Naive B cell (primary cell): ENCODE measurements around the gene NRG2. TPM values are rescaled to one million over a fixed set of nuclear protein-coding genes. Genes with fewer than 3 reads are reported as not detected.

Source experiments
- ATAC-seq, 2 donors: fragments of 150-1000 bp; cut with Tn5 transposase; 2 replicates each; pipeline ENCODE4 v1.10.0; 2021; ENCODE audit warnings: low read depth in 2 of 2, mild to moderate bottlenecking in 2 of 2, moderate library complexity in 2 of 2
- DNase-seq: peaks from one replicate; pipeline ENCODE4 v3.0.0; 2022
- H3K27ac Mint-ChIP-seq, 6 donors: one replicate each; pipeline ENCODE4 v1.8.0; 2020 to 2022; ENCODE audit warnings: mild to moderate bottlenecking in 6 of 6, mixed read lengths in 6 of 6, moderate library complexity in 5 of 6, inconsistent platforms in 2 of 6
- H3K27me3 Mint-ChIP-seq, 3 donors: one replicate each; pipeline ENCODE4 v1.8.0; 2021 to 2022; ENCODE audit warnings: mixed read lengths in 3 of 3, mild to moderate bottlenecking in 1 of 3
- H3K36me3 Mint-ChIP-seq, 2 donors: one replicate each; pipeline ENCODE4 v1.8.0; 2020 to 2022; ENCODE audit warnings: mixed read lengths in 2 of 2, inconsistent platforms in 1 of 2, mild to moderate bottlenecking in 1 of 2
- H3K4me1 Mint-ChIP-seq, 3 donors: one replicate each; pipeline ENCODE4 v1.8.0; 2020 to 2022; ENCODE audit warnings: mixed read lengths in 3 of 3, inconsistent platforms in 1 of 3, mild to moderate bottlenecking in 1 of 3, moderate library complexity in 1 of 3
- H3K4me3 Mint-ChIP-seq, 8 donors: one replicate each; pipeline ENCODE4 v1.8.0; 2020 to 2022; ENCODE audit warnings: mild to moderate bottlenecking in 8 of 8, mixed read lengths in 8 of 8, moderate library complexity in 8 of 8, inconsistent platforms in 2 of 8
- H3K9me3 Mint-ChIP-seq, 7 donors: one replicate each; pipeline ENCODE4 v1.8.0; 2020 to 2022; ENCODE audit warnings: mixed read lengths in 7 of 7, mild to moderate bottlenecking in 5 of 7, inconsistent platforms in 2 of 7, moderate library complexity in 1 of 7
- polyA plus RNA-seq, 6 donors: library from polyadenylated mRNA; unstranded; fragments of 300-500 nt; fragmentation: Illumina TruSeq; gene quantifications; one replicate each; pipeline ENCODE4 v1.2.3, GENCODE V29; 2021; ENCODE audit warnings: low read depth in 6 of 6

Gene NRG2
- polyA plus RNA-seq, 6 donors from 2014 or later = 0.15 to 0.21 TPM; not detected in 4

DNA sequence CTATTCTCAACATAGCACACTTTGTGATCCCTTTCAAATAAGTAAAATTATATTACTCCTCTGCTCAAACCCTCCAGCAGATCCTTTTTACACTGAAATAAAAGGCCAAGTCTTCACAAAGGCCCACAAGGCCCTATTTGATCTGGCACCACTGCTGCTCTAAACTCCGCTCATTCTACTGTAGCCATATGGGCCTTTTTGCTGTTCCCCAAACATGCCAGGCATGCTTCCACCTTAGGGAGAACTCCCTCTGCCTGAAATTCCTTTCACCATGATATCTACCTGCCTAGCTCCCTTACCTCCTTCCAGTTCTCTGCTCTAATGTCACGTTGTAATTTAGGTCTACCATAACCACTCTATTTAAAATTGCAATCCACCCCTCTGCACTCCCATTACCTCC, 28.3 kb downstream of the NRG2 start:
- Mint-ChIP-seq H3K4me3 (no peak overlapping the region), H3K4me1 (no peaks in the 10 kb centered on the region), H3K9me3 (no peaks in the 10 kb centered on the region), H3K27me3 (peaks cover 0 to 3% (median 2%) of the 10 kb centered on the region in 3 donors), H3K27ac (no peak overlapping the region), H3K36me3 (no peaks in the 10 kb centered on the region)
- ATAC-seq (no peak), DNase-seq (no peak)

DNA sequence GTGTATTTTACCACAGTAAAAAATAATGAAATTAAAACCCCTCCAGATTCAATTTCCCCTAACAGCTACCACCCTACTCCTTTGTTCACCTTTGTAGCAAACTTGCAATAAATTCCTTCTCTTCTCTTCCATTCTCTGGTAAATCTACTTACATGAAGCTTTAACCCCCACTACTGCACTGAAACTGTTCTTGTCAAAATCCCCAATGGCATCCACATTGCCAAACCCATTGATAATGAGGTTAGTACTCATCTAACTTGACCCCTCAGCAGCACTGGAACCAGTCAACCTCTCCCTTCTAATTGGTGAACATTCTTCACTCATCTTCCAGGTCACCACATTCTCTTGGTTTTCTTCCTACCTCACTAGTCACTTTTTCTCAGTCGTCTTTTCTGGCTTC, 29.6 kb downstream of the NRG2 start:
- Mint-ChIP-seq H3K9me3 (no peaks in the 10 kb centered on the region), H3K4me3 (no peak overlapping the region), H3K27ac (no peak overlapping the region), H3K27me3 (peaks cover 0 to 7% (median 6%) of the 10 kb centered on the region in 3 donors), H3K36me3 (no peaks in the 10 kb centered on the region), H3K4me1 (no peaks in the 10 kb centered on the region)
- ATAC-seq (no peak), DNase-seq (no peak)

- no peaks in the 10 kb centered on the region for H3K36me3 Mint-ChIP-seq
Measured at GRCh38 chr5:140012443-140012842, 30.7 kb downstream of the NRG2 start.

DNA sequence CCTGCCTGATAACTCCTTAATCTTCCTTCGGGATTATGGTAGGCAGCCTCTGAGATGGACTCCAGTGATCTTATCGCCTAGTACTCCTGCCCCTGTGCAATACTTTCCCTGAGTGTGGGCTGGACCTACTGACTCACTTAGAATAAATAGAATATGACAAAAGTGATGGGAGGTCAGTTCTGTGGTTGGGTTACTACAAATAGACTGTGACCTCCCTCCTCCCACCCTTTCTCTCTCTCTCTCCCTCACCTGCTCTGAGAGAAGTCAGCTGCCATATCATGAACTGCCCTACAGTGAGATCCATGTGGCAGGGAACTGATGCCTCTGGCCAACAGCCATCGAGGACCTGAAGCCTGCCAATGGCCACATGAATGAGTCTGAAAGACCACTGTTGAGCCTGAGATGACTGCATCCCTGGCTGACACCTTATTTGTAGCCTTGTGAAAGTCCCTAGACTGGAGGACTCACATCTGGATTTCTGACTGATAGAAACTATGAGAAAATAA, 31.7 kb downstream of the NRG2 start:
- Mint-ChIP-seq H3K27me3 (peaks cover 7 to 12% (median 7%) of the 10 kb centered on the region in 3 donors), H3K4me1 (no peaks in the 10 kb centered on the region), H3K36me3 (no peaks in the 10 kb centered on the region), H3K9me3 (no peaks in the 10 kb centered on the region), H3K27ac (no peak overlapping the region), H3K4me3 (no peak overlapping the region)
- no peak for ATAC-seq
- no peak for DNase-seq

More at GRCh38 chr5:140012443-140012842, 30.7 kb downstream of the NRG2 start:
- Mint-ChIP-seq H3K4me1 (no peaks in the 10 kb centered on the region), H3K27ac (no peak overlapping the region), H3K4me3 (no peak overlapping the region), H3K27me3 (peaks cover 6 to 9% (median 7%) of the 10 kb centered on the region in 3 donors), H3K9me3 (no peaks in the 10 kb centered on the region)
- DNase-seq (no peak), ATAC-seq (no peak)

DNA sequence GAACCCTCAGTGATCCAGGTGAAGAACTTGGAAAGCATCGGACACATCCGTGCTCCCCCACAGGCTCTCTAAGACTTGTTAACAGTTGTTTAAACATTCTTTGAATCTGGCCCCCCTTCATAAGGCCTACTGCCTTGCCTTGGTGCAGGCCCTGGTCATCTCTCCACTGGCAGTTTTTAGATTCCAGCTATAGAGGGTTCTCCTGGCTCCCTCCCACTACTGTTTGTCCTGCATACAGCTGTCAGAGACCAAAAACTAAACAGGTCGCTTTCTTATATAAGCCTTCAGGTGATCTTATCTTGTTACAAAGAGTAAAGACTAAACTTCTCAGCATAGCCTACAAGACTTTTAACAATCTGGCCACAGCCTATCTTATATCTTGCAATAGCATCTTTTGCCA, 32.3 kb downstream of the NRG2 start:
- H3K4me3 Mint-ChIP-seq = no peak overlapping the region
- no peaks in the 10 kb centered on the region for H3K36me3 Mint-ChIP-seq
- no peak overlapping the region for H3K27ac Mint-ChIP-seq
- H3K9me3 Mint-ChIP-seq = no peaks in the 10 kb centered on the region
- H3K27me3 Mint-ChIP-seq = peaks cover 7 to 16% (median 7%) of the 10 kb centered on the region in 3 donors
- no peaks in the 10 kb centered on the region for H3K4me1 Mint-ChIP-seq
- ATAC-seq (no peak), DNase-seq (no peak)

DNA sequence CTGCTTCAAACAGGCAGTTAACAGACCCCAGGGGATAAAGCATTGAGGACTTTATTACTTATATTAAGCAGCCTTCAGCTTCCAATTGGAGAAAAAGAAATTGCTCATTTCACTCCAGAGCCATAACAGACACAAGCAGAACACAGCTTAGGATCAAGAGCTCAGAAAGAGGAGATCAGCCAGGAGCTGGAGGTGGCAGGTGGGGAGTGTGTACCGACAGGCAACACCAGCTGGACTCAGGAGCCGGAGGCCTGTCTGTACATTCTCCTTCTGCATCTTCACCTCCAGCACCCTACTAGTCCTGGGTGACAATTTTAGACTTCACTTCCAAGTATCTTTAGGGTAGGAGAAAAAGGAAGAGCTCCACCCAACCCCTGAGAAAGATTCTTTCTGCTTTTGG, 35.8 kb downstream of the NRG2 start:
- DNase-seq (no peak), ATAC-seq (no peak)
- peaks cover 0 to 8% (median 0%) of the 10 kb centered on the region in 3 donors for H3K4me1 Mint-ChIP-seq
- H3K9me3 Mint-ChIP-seq = no peaks in the 10 kb centered on the region
- H3K36me3 Mint-ChIP-seq = no peaks in the 10 kb centered on the region
- no peak overlapping the region for H3K27ac Mint-ChIP-seq
- peaks cover 24 to 36% (median 31%) of the 10 kb centered on the region in 3 donors for H3K27me3 Mint-ChIP-seq
- H3K4me3 Mint-ChIP-seq = no peak overlapping the region

DNA sequence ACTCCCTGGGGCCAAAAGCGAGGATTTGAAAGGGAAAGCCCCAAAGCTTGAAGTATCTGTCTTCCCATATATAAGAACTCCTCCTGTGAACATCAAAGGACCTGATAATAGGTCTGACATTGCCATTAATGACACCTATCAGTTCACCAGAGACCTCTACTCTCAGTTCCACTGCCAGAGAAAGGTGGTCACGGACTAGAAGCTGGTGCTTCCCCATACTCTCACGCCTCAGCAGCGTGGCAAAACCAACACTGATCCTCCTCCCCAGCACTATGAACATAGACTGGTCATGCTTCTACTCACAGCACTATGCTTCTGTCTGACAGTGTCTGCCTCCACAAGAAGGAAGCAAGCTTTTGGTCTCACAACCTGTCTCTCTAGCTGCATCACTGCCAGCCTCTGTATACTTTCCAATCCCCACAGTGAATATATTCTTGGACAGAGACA, 37.9 kb downstream of the NRG2 start:
- no peaks in the 10 kb centered on the region for H3K36me3 Mint-ChIP-seq
- H3K27ac Mint-ChIP-seq = peak overlapping the region in 1 of 6 donors; percentile 62
- H3K9me3 Mint-ChIP-seq = no peaks in the 10 kb centered on the region
- DNase-seq = peak; percentile 12
- H3K27me3 Mint-ChIP-seq = peaks cover 39 to 46% (median 45%) of the 10 kb centered on the region in 3 donors
- H3K4me1 Mint-ChIP-seq = peaks cover 0 to 8% (median 0%) of the 10 kb centered on the region in 3 donors
- ATAC-seq = peak; percentile 97 to 100
- H3K4me3 Mint-ChIP-seq = no peak overlapping the region

DNA sequence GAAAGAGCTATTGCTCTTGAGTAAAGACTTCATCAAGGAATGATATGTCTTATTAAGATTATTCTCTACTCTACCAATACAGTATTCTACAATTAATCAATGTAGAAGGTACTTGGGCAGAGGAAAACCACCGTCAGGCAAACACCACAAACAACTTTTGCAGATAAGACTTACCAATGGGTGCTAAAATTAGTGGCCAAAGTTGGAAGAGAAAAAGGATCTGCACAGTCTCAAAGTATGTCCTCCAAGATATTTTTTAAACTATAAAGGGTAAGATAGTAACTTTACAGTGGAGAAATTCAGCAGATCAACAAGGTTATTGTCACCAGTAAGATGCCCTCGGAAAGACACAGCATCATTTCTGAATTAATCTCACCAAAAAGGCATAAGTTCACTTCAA, 38.9 kb downstream of the NRG2 start:
- Mint-ChIP-seq H3K4me1 (peaks cover 0 to 8% (median 1%) of the 10 kb centered on the region in 3 donors), H3K36me3 (no peaks in the 10 kb centered on the region), H3K27ac (no peak overlapping the region), H3K9me3 (no peaks in the 10 kb centered on the region), H3K27me3 (peaks cover 36 to 51% (median 47%) of the 10 kb centered on the region in 3 donors), H3K4me3 (no peak overlapping the region)
- ATAC-seq (no peak), DNase-seq (no peak)

- Mint-ChIP-seq H3K4me3 (no peak overlapping the region), H3K9me3 (no peaks in the 10 kb centered on the region), H3K36me3 (no peaks in the 10 kb centered on the region), H3K4me1 (peaks cover 0 to 8% (median 4%) of the 10 kb centered on the region in 3 donors), H3K27ac (no peak overlapping the region), H3K27me3 (peaks cover 42 to 56% (median 47%) of the 10 kb centered on the region in 3 donors)
- ATAC-seq = no peak
- no peak for DNase-seq
Measured at GRCh38 chr5:140003519-140003918, 39.6 kb downstream of the NRG2 start.

GRCh38 chr5:140000332-140000731, 42.8 kb downstream of the NRG2 start:
- H3K4me1 Mint-ChIP-seq = peaks cover 0 to 4% (median 4%) of the 10 kb centered on the region in 3 donors
- ATAC-seq (no peak), DNase-seq (no peak)
- H3K36me3 Mint-ChIP-seq = no peaks in the 10 kb centered on the region
- peaks cover 50 to 56% (median 55%) of the 10 kb centered on the region in 3 donors for H3K27me3 Mint-ChIP-seq
- H3K9me3 Mint-ChIP-seq = no peaks in the 10 kb centered on the region
- no peak overlapping the region for H3K4me3 Mint-ChIP-seq
- no peak overlapping the region for H3K27ac Mint-ChIP-seq

DNA sequence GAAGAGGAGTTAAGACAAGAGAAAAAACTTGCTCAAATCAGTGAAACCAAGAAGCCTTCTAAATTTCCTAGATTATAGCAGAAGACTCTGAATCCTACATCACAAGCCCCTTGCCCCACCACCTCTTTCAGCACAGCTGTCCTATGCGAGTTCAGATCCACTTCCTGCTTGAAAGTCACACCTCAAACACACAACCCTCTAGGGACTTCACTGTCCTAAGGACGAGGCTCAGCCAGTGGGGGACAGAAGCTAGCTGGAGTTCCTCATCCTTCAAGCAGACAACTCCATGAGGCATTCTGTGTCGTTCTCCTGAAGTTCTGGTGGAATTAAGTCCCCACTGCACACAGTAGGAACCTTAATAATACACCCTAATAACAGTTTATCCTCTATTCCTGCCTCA, 44.3 kb downstream of the NRG2 start:
- Mint-ChIP-seq H3K36me3 (no peaks in the 10 kb centered on the region), H3K9me3 (no peaks in the 10 kb centered on the region), H3K4me3 (no peak overlapping the region), H3K4me1 (peaks cover 0 to 4% (median 0%) of the 10 kb centered on the region in 3 donors), H3K27ac (peak overlapping the region in 1 of 6 donors; percentile 79), H3K27me3 (peaks cover 50 to 69% (median 59%) of the 10 kb centered on the region in 3 donors)
- DNase-seq (no peak), ATAC-seq (no peak)

- H3K27me3 Mint-ChIP-seq = peaks cover 46 to 68% (median 57%) of the 10 kb centered on the region in 3 donors
- no peak for ATAC-seq
- no peak for DNase-seq
- no peak overlapping the region for H3K27ac Mint-ChIP-seq
- no peaks in the 10 kb centered on the region for H3K36me3 Mint-ChIP-seq
- no peak overlapping the region for H3K4me3 Mint-ChIP-seq
- no peaks in the 10 kb centered on the region for H3K9me3 Mint-ChIP-seq
- peaks cover 0 to 4% (median 0%) of the 10 kb centered on the region in 3 donors for H3K4me1 Mint-ChIP-seq
Measured at GRCh38 chr5:139997276-139997675, 45.8 kb downstream of the NRG2 start.

GRCh38 chr5:139995929-139996328, 47.2 kb downstream of the NRG2 start:
- ATAC-seq (no peak), DNase-seq (no peak)
- H3K36me3 Mint-ChIP-seq = no peaks in the 10 kb centered on the region
- H3K4me3 Mint-ChIP-seq = no peak overlapping the region
- H3K9me3 Mint-ChIP-seq = no peaks in the 10 kb centered on the region
- no peak overlapping the region for H3K27ac Mint-ChIP-seq
- peaks cover 42 to 64% (median 57%) of the 10 kb centered on the region in 3 donors for H3K27me3 Mint-ChIP-seq
- peaks cover 0 to 4% (median 0%) of the 10 kb centered on the region in 3 donors for H3K4me1 Mint-ChIP-seq

DNA sequence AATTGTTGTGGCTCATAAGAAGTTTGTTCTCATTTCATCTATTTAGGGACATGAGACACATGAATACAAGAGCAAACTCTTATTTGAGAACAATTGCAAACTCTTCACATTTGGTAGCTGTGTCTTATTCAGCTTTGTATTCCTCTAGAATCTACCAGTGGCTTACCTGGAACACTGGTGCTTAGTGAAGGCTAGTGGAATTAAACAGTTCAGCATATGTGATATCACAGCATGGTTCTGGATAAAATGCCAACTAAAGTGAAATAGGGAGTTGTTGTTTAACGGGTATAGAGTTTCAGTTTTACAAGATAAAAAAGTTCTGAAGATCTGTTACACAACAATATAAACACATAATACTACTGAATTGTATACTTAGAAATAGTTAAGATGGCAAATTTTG, 48.9 kb downstream of the NRG2 start:
- H3K27ac Mint-ChIP-seq = no peak overlapping the region
- DNase-seq (no peak), ATAC-seq (no peak)
- peaks cover 33 to 53% (median 43%) of the 10 kb centered on the region in 3 donors for H3K27me3 Mint-ChIP-seq
- H3K4me3 Mint-ChIP-seq = no peak overlapping the region
- H3K9me3 Mint-ChIP-seq = no peaks in the 10 kb centered on the region
- H3K36me3 Mint-ChIP-seq = no peaks in the 10 kb centered on the region
- H3K4me1 Mint-ChIP-seq = peaks cover 0 to 4% (median 0%) of the 10 kb centered on the region in 3 donors
